Measurements from ENCODE around the gene SULT4A1. TPM values are rescaled to one million over a fixed set of nuclear protein-coding genes. Genes with fewer than 3 reads are reported as not detected.

Gene SULT4A1
- total RNA-seq, 4 donors from 2014 or later, result 1.0 to 1.3 (median 1.3) TPM

DNA sequence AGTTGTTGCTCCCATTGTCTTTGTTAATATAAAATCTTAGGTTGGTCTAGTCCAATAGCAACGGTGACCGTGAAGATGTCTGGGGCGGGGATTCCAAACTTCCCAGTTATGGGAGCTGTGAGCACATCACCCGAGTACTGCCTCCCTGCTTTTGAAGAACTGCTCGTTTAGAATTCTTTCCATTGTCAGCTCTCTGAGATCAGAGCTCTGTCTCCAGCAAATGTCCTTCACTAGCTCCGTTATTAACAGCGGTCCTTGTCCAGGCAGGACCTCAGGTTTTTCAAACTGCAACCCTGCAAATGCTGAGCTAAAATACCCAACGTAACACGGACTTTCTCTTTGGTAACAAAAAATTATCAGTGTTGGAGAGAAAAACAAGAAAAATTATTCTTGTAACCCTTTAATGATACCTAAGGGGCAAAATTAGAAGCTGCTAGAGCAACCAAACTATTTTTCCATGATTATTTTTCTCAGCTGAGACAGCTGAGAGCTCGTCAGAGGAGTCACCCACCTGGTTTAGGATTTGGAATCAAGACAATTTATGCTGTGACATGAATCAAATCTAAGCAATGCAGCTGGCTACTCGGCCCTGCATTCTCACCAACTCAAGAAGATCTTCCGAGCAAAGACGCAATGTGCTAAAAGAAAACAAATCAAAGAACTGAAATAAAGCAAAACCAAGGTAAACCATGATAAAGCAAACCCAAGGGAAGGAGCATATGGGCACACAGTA is 35.1 kb downstream of the SULT4A1 start:
- Histone ChIP-seq H3K9me3 (no peaks in the 10 kb centered on the region), H3K27ac (replicated peaks in 1 of 4) (peak overlapping the region in 3 of 4 donors; percentile 24 to 51 (median 26)), H3K36me3 (no peaks in the 10 kb centered on the region), H3K27me3 (peaks cover 0 to 32% (median 0%) of the 10 kb centered on the region in 4 donors), H3K4me1 (peaks cover 17 to 40% (median 27%) of the 10 kb centered on the region in 4 donors), H3K4me3 (peak overlapping the region in 3 of 4 donors; percentile 6 to 19 (median 16))
- TF ChIP-seq POLR2A (IDR thresholded peaks at IDR 0.05; ENCODE audit: low read depth) (no peak), POLR2AphosphoS5 (IDR thresholded peaks at IDR 0.05) (no peak), EP300 (IDR thresholded peaks at IDR 0.05) (no peak)
- TF ChIP-seq, protein P1, sequence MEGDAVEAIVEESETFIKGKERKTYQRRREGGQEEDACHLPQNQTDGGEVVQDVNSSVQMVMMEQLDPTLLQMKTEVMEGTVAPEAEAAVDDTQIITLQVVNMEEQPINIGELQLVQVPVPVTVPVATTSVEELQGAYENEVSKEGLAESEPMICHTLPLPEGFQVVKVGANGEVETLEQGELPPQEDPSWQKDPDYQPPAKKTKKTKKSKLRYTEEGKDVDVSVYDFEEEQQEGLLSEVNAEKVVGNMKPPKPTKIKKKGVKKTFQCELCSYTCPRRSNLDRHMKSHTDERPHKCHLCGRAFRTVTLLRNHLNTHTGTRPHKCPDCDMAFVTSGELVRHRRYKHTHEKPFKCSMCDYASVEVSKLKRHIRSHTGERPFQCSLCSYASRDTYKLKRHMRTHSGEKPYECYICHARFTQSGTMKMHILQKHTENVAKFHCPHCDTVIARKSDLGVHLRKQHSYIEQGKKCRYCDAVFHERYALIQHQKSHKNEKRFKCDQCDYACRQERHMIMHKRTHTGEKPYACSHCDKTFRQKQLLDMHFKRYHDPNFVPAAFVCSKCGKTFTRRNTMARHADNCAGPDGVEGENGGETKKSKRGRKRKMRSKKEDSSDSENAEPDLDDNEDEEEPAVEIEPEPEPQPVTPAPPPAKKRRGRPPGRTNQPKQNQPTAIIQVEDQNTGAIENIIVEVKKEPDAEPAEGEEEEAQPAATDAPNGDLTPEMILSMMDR (IDR thresholded peaks at IDR 0.05), result no peak
- WGBS, result 34% methylated on average over 13 of the region's 13 CpGs
- intact Hi-C loops (cut with DNase I), result loop anchor here (10.0 kb wide), 1 partner anchor 442 kb away; no protein-coding TSS in a partner anchor
- DNase-seq (ENCODE audit: extremely low spot score), result no peak

DNA sequence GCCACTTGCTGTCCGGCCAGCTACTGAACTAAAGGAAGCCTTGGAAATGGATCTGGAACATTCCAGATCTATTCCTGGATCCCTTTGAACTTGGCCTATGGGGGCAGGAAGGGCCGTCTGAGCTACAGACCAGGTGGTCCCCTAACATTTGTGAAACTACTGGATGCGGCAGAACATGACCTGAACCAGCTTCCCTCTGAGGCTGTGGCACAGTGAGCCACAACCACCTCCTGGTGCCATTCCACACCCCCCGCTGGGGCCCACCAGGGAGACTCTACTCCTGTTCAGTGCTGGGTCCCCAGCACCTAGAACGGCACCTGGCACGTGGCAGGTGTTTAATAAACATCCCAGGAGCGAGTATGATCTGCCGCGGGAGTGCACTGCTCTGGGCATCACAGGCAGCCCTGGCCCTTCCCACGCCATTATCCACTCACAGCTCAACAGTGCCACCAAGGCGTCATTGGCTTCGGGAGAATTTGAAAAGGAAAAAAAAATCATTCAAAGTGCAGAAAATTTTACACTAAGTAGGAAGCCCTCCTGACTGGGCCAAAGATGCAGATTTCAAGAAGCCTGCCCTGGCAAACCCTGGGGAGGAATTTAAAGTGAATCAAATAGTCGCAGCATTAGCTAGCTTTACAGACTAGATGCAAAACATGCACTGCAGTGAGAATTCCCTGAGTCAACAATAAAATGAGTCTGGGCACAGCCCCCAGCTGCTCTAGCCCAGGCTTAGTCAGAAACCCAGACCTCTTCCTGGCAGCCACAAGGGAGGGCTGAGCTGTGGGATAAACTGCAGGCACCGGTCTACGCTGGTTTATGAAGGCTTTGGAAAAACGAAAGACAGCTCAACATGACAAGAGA is 35.9 kb downstream of the SULT4A1 start:
- H3K9me3 ChIP-seq, result no peaks in the 10 kb centered on the region
- 36% methylated on average over 13 of the region's 16 CpGs for WGBS
- H3K4me3 ChIP-seq, result peak overlapping the region in 3 of 4 donors; percentile 6 to 19 (median 16)
- no peak for DNase-seq (ENCODE audit: extremely low spot score)
- intact Hi-C loops (cut with DNase I), result loop anchor here (10.0 kb wide), 1 partner anchor 442 kb away; no protein-coding TSS in a partner anchor
- no peaks in the 10 kb centered on the region for H3K36me3 ChIP-seq
- peaks cover 0 to 34% (median 0%) of the 10 kb centered on the region in 4 donors for H3K27me3 ChIP-seq
- TF ChIP-seq POLR2AphosphoS5 (IDR thresholded peaks at IDR 0.05) (no peak), EP300 (IDR thresholded peaks at IDR 0.05) (no peak), POLR2A (IDR thresholded peaks at IDR 0.05; ENCODE audit: low read depth) (no peak)
- TF ChIP-seq, protein P1 (IDR thresholded peaks at IDR 0.05), result peak in 2 of 3 experiments; percentile 18 to 21
- peaks cover 17 to 40% (median 27%) of the 10 kb centered on the region in 4 donors for H3K4me1 ChIP-seq
- peak overlapping the region in 3 of 4 donors; percentile 24 to 51 (median 26) for H3K27ac ChIP-seq (replicated peaks in 1 of 4)

- TF ChIP-seq POLR2AphosphoS5 (IDR thresholded peaks at IDR 0.05) (no peak), EP300 (IDR thresholded peaks at IDR 0.05) (no peak), POLR2A (IDR thresholded peaks at IDR 0.05; ENCODE audit: low read depth) (no peak)
- TF ChIP-seq, protein P1 (IDR thresholded peaks at IDR 0.05), result no peak
- H3K4me3 ChIP-seq, result no peak overlapping the region
- no peaks in the 10 kb centered on the region for H3K36me3 ChIP-seq
- DNase-seq (ENCODE audit: extremely low spot score), result no peak
- H3K9me3 ChIP-seq, result no peaks in the 10 kb centered on the region
- intact Hi-C loops (cut with DNase I), result loop anchor here (10.0 kb wide), 1 partner anchor 441 kb away; no protein-coding TSS in a partner anchor
- no peak overlapping the region for H3K27ac ChIP-seq (replicated peaks in 1 of 4)
- H3K27me3 ChIP-seq, result peaks cover 0 to 41% (median 0%) of the 10 kb centered on the region in 4 donors
- peaks cover 14 to 40% (median 27%) of the 10 kb centered on the region in 4 donors for H3K4me1 ChIP-seq
- WGBS, result 70% methylated on average over 11 of the region's 11 CpGs
These were observed 36.7 kb downstream of the SULT4A1 start for GRCh38 chr22:43825651-43826050.

DNA sequence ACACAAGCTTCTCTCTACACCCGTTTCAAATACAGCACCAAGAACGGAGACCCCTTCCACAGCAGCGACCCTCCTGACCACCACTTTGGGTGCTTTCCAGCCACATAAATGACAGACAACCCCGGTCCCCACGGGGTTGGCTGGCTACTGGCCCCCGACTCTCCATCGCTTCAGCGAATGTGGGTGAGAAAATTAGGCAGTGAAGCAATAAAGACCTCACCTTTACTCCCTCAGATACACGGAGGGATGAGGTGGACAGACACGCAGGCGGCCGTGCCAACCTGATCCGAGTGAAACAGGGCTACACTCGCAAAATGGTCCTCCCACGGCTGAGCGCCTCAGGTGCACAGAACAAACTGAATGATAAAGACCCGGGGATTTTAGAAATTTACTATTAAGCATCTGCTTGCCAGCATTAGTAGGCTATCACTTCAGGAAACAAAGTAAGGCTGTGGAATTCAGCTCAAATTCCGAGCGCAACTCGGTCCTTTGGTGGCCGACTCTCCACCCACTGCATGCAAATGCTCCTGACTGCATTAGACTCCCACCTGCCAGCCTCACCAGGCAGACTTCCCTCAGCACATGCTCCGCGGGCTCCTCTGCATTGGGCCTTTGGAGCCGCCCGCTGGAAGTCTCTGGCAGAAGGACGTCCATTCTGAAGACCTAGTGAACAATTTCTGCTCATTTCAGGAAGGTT is 37.4 kb downstream of the SULT4A1 start:
- intact Hi-C loops (cut with DNase I), result loop anchor here (10.0 kb wide), 1 partner anchor 440 kb away; no protein-coding TSS in a partner anchor
- TF ChIP-seq POLR2A (IDR thresholded peaks at IDR 0.05; ENCODE audit: low read depth) (no peak), EP300 (IDR thresholded peaks at IDR 0.05) (no peak), POLR2AphosphoS5 (IDR thresholded peaks at IDR 0.05) (no peak)
- TF ChIP-seq, protein P1 (IDR thresholded peaks at IDR 0.05), result no peak
- DNase-seq (ENCODE audit: extremely low spot score), result no peak

More for the DNA sequence above, 37.4 kb downstream of the SULT4A1 start:
- WGBS, result 88% methylated on average over 26 of the region's 26 CpGs
- no peaks in the 10 kb centered on the region for H3K36me3 ChIP-seq
- peaks cover 9 to 37% (median 25%) of the 10 kb centered on the region in 4 donors for H3K4me1 ChIP-seq
- H3K27ac ChIP-seq (replicated peaks in 1 of 4), result no peak overlapping the region
- peaks cover 0 to 49% (median 0%) of the 10 kb centered on the region in 4 donors for H3K27me3 ChIP-seq
- no peaks in the 10 kb centered on the region for H3K9me3 ChIP-seq
- no peak overlapping the region for H3K4me3 ChIP-seq
